ENCODE data around the gene CTAGE15. TPM values are rescaled to one million over a fixed set of nuclear protein-coding genes. Genes with fewer than 3 reads are reported as not detected.
"Not testable (repeated sequence)": the region's sequence is repeated elsewhere in the genome, so short reads cannot be mapped to it uniquely, and the experiment has no call there.

Gene CTAGE15
- total RNA-seq, 1 donor from 2014 or later: 1.3 TPM

GRCh38 chr7:143606088-143606487 lies 34.5 kb downstream of the CTAGE15 start:
- not testable (repeated sequence) for H3K27me3 Mint-ChIP-seq, H3K9me3 Mint-ChIP-seq, DNase-seq

GRCh38 chr7:143615545-143615944 lies 43.9 kb downstream of the CTAGE15 start:
- DNase-seq; H3K27ac Mint-ChIP-seq; intact Hi-C loops (cut with micrococcal nuclease); H3K27me3 Mint-ChIP-seq; H3K36me3 Mint-ChIP-seq (ENCODE audit: low read depth); H3K9me3 Mint-ChIP-seq; H3K4me3 Mint-ChIP-seq; H3K4me1 Mint-ChIP-seq: not testable (repeated sequence)

More at GRCh38 chr7:143606088-143606487, 34.5 kb downstream of the CTAGE15 start:
- H3K4me1 Mint-ChIP-seq; H3K27ac Mint-ChIP-seq; H3K4me3 Mint-ChIP-seq; H3K36me3 Mint-ChIP-seq (ENCODE audit: low read depth); intact Hi-C loops (cut with micrococcal nuclease): not testable (repeated sequence)

DNA sequence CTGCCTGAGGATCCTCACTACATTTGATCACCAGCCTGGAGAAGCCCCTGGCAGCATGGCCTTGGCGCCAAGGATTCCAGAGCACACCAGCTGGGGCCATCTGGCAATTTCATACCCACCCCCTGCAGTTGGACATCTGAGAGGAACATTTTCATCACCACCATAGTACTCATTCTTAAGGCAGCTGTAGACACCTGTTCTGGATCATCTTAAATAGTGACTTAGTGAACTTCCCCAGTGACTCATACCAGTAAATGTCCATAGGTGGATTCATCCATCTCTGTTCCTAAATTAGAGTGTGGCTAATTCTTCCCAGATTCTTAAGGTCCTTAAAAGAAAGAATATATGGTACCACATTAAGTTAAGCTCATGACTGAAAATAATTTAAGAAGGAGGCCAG lies 45.6 kb downstream of the CTAGE15 start:
- intact Hi-C loops (cut with micrococcal nuclease); H3K4me1 Mint-ChIP-seq; H3K36me3 Mint-ChIP-seq (ENCODE audit: low read depth); H3K4me3 Mint-ChIP-seq; H3K27ac Mint-ChIP-seq; H3K9me3 Mint-ChIP-seq; H3K27me3 Mint-ChIP-seq; DNase-seq: not testable (repeated sequence)

DNA sequence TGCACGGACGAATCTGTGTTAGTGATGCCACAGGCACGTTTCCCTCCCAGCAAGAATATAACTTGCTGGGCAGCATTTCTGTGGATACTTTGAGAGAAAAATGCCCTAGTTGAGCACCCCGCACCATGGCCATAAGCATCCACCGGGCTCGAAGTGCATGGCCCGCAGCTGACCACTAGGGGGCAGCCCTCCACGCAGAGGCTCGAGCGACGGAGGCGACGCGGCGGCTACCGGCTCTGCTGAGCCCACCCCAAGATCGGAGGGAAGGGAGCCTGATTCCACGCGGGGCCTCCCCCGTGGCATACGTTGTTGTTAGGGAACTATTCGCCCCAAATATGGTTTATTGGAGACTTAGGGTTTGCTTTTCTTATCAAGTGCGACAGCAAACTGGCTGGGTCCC lies 48.5 kb downstream of the CTAGE15 start:
- H3K4me1 Mint-ChIP-seq; H3K36me3 Mint-ChIP-seq (ENCODE audit: low read depth); H3K27ac Mint-ChIP-seq; DNase-seq; H3K9me3 Mint-ChIP-seq; H3K27me3 Mint-ChIP-seq; H3K4me3 Mint-ChIP-seq; intact Hi-C loops (cut with micrococcal nuclease): not testable (repeated sequence)

- H3K4me3 Mint-ChIP-seq; H3K9me3 Mint-ChIP-seq; H3K4me1 Mint-ChIP-seq; intact Hi-C loops (cut with micrococcal nuclease); H3K36me3 Mint-ChIP-seq (ENCODE audit: low read depth); H3K27me3 Mint-ChIP-seq: not testable (repeated sequence)
- peak; percentile 91 for DNase-seq
- peak within 1 kb of the TSS; percentile 66 for H3K27ac Mint-ChIP-seq
Measured at GRCh38 chr7:143620646-143621045, 49.0 kb downstream of the CTAGE15 start, which contains the start of gene TCAF2. Gene TCAF2 (plus strand): TSS chr7:143620974.

DNA sequence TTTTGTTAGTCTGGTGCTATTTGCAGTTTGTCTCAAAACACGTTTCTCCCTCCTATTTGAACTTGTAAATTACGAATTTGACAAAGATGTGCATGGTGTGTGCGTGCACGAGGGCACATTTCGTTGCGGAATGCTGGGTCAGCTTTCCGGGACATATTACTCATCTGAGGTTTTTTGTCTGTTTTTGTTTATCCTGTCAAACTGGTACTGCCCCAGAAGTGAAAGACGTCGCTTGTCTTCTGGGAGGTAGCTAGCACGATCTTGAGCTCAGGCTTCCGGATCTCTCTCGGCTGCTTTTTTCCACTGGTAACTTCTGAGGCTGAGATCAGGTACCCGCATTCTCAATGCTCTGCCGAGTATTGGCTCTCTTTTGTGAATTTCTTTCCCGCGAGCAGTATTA lies 49.6 kb downstream of the CTAGE15 start:
- H3K9me3 Mint-ChIP-seq; H3K36me3 Mint-ChIP-seq (ENCODE audit: low read depth); H3K4me1 Mint-ChIP-seq; DNase-seq; H3K27ac Mint-ChIP-seq; intact Hi-C loops (cut with micrococcal nuclease); H3K4me3 Mint-ChIP-seq; H3K27me3 Mint-ChIP-seq: not testable (repeated sequence)

DNA sequence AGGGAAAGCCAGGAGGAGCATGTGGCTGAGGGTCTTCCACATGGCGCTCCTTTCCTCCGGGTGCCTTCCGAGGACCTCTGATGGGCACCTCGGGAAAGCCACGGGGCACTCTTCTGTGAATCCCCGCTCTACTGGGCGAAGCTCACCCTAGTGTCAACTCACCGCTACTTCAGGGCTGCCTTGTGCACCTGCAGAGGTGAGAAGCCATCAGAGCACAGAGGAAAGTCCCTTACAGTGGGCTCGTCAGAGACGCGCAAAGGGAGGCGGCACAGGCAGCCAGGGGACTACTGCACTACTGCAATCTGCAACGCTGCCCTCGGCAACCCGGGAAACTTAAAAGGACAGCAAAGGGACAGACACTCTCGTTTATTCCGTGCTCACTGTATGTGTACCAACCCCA lies 50.5 kb downstream of the CTAGE15 start:
- H3K36me3 Mint-ChIP-seq (ENCODE audit: low read depth); H3K4me1 Mint-ChIP-seq; intact Hi-C loops (cut with micrococcal nuclease); H3K27me3 Mint-ChIP-seq; H3K4me3 Mint-ChIP-seq; H3K9me3 Mint-ChIP-seq; H3K27ac Mint-ChIP-seq; DNase-seq: not testable (repeated sequence)

Other genes starting within 250 kb of the CTAGE15 start
- gene FAM131B, start 209.1 kb upstream of the CTAGE15 start, total RNA-seq: 0.37 and 0.45 TPM in 2 replicates
- gene ZYX, start 190.5 kb upstream of the CTAGE15 start, total RNA-seq: 85.8 and 89.7 TPM in 2 replicates
- 0.09 and 0.26 TPM in 2 replicates for gene EPHA1, start 162.9 kb upstream of the CTAGE15 start, total RNA-seq
- not detected in 2 replicates for gene TAS2R60, start 128.3 kb upstream of the CTAGE15 start, total RNA-seq
- not detected in 2 replicates for gene TAS2R41, start 93.9 kb upstream of the CTAGE15 start, total RNA-seq
- gene TCAF2, start 49.2 kb downstream of the CTAGE15 start, total RNA-seq: 32.8 and 34.7 TPM in 2 replicates
- gene CTAGE6, start 185.9 kb downstream of the CTAGE15 start, total RNA-seq: 0.52 and 1.5 TPM in 2 replicates

All from activated CD4-positive, alpha-beta T cell treated with anti-CD3 and anti-CD28 coated beads, Interleukin-2, amount 10 ng/mL, durations not matched to agents 24 days and 14 days (primary cell).